ENCODE measurements around the gene BTBD3. TPM values are rescaled to one million over a fixed set of nuclear protein-coding genes. Genes with fewer than 3 reads are reported as not detected.

Gene BTBD3
- total and polyA plus RNA-seq, 4 donors, result 3.0 to 13.1 (median 8.4) TPM

- no peak overlapping the region for H3K9ac ChIP-seq (ENCODE audit: low read depth in 1 of 2, low read length in 2 of 2)
Measured at GRCh38 chr20:11919581-11919980, 1.9 kb downstream of the BTBD3 start.

GRCh38 chr20:11920083-11920482 is 2.4 kb downstream of the BTBD3 start:
- WGBS, result 92% methylated on average over 1 of the region's 1 CpG
- Histone ChIP-seq H3K4me1 (ENCODE audit: control insufficient read depth in 4 of 4, insufficient read depth in 4 of 4, low read length in 3 of 4) (peaks cover 0 to 2% (median 0%) of the 10 kb centered on the region in 4 donors), H3K27ac (ENCODE audit: low read depth in 1 of 2, low read length in 2 of 2) (no peak overlapping the region), H3K36me3 (ENCODE audit: control insufficient read depth in 4 of 4, insufficient read depth in 3 of 4, low read depth in 1 of 4, low read length in 3 of 4) (peaks cover 0 to 4% (median 1%) of the 10 kb centered on the region in 4 donors), H3K9me3 (ENCODE audit: control insufficient read depth in 4 of 4, low read length in 3 of 4) (no peaks in the 10 kb centered on the region), H3K27me3 (ENCODE audit: control insufficient read depth in 4 of 4, insufficient read depth in 4 of 4, low read length in 3 of 4) (no peaks in the 10 kb centered on the region), H3K9ac (ENCODE audit: low read depth in 1 of 2, low read length in 2 of 2) (no peak overlapping the region), H3K4me3 (ENCODE audit: low read depth in 1 of 3, low read length in 3 of 3) (no peak overlapping the region)
- TF ChIP-seq ATF3 (IDR thresholded peaks at IDR 0.05) (no peak), SP1 (IDR thresholded peaks at IDR 0.05) (no peak), CTCF (IDR thresholded peaks at IDR 0.05; ENCODE audit: low read depth, low read length, missing input control) (no peak), FOXA2 (IDR thresholded peaks at IDR 0.05) (no peak), RXRA (IDR thresholded peaks at IDR 0.05) (no peak), TAF1 (conservative IDR thresholded peaks at IDR 0.05) (no peak), HNF4A (conservative IDR thresholded peaks at IDR 0.05) (no peak), FOXA1 (IDR thresholded peaks at IDR 0.05) (no peak), EGR1 (IDR thresholded peaks at IDR 0.05; ENCODE audit: low read depth in 2 of 2) (no peak), HNF4G (IDR thresholded peaks at IDR 0.05) (no peak), GABPA (IDR thresholded peaks at IDR 0.05 in 1 of 2, conservative IDR thresholded peaks at IDR 0.05 in 1 of 2) (no peak), RAD21 (IDR thresholded peaks at IDR 0.05) (no peak), JUND (IDR thresholded peaks at IDR 0.05) (no peak), YY1 (IDR thresholded peaks at IDR 0.05) (no peak), ZBTB33 (IDR thresholded peaks at IDR 0.05) (no peak), MAX (IDR thresholded peaks at IDR 0.05) (no peak), REST (IDR thresholded peaks at IDR 0.05) (no peak), NR2F2 (IDR thresholded peaks at IDR 0.05) (no peak)
- DNase-seq (ENCODE audit: low spot score), result no peak

More at GRCh38 chr20:11919581-11919980, 1.9 kb downstream of the BTBD3 start:
- Histone ChIP-seq H3K4me3 (ENCODE audit: low read depth in 1 of 3, low read length in 3 of 3) (peak overlapping the region in 1 of 3 donors; percentile 4), H3K4me1 (ENCODE audit: control insufficient read depth in 4 of 4, insufficient read depth in 4 of 4, low read length in 3 of 4) (peaks cover 0 to 2% (median 0%) of the 10 kb centered on the region in 4 donors), H3K27ac (ENCODE audit: low read depth in 1 of 2, low read length in 2 of 2) (no peak overlapping the region), H3K27me3 (ENCODE audit: control insufficient read depth in 4 of 4, insufficient read depth in 4 of 4, low read length in 3 of 4) (no peaks in the 10 kb centered on the region), H3K36me3 (ENCODE audit: control insufficient read depth in 4 of 4, insufficient read depth in 3 of 4, low read depth in 1 of 4, low read length in 3 of 4) (peaks cover 0 to 4% (median 0%) of the 10 kb centered on the region in 4 donors), H3K9me3 (ENCODE audit: control insufficient read depth in 4 of 4, low read length in 3 of 4) (no peaks in the 10 kb centered on the region)
- 89% methylated on average over 8 of the region's 8 CpGs for WGBS
- TF ChIP-seq FOXA1 (IDR thresholded peaks at IDR 0.05) (no peak), EGR1 (IDR thresholded peaks at IDR 0.05; ENCODE audit: low read depth in 2 of 2) (no peak), FOXA2 (IDR thresholded peaks at IDR 0.05) (no peak), TAF1 (conservative IDR thresholded peaks at IDR 0.05) (no peak), HNF4G (IDR thresholded peaks at IDR 0.05) (no peak), SP1 (IDR thresholded peaks at IDR 0.05) (no peak), RXRA (IDR thresholded peaks at IDR 0.05) (no peak), JUND (IDR thresholded peaks at IDR 0.05) (no peak), YY1 (IDR thresholded peaks at IDR 0.05) (no peak)
- DNase-seq (ENCODE audit: low spot score), result no peak

Measured in liver (tissue), 9 donors.